Measurements from ENCODE around the gene IGF2BP1.

GRCh38 chr17:48995304-48995973 lies 1.7 kb upstream of the IGF2BP1 start:
- TF ChIP-seq CTCF (IDR thresholded peaks at IDR 0.05) (no peak), POLR2A (IDR thresholded peaks at IDR 0.05) (no peak)

Data from adrenal gland (tissue), 5 donors.